DOHH2 (cell line): Measurements from ENCODE around the gene WFDC9.

Experiments
- H3F3A ChIP-seq: fragments of 200-600 bp; sonication (generic), shearing (Covaris generic); 2 replicates; pipeline ENCODE4 v1.6.0; 2016; ENCODE audit warnings: antibody characterized with exemption, mild to moderate bottlenecking; ENCODE audit not compliant: control insufficient read depth, insufficient read depth
- H3K27ac ChIP-seq: fragments of 200-600 bp; sonication (generic); 2 replicates; pipeline ENCODE4 v1.5.1; 2014; ENCODE audit warnings: low read depth, mild to moderate bottlenecking, low read length, moderate library complexity
- H3K27me3 ChIP-seq: fragments of 200-600 bp; sonication (generic); 2 replicates; pipeline ENCODE4 v1.6.1; 2014; ENCODE audit warnings: mild to moderate bottlenecking, low read length, mixed read lengths; ENCODE audit not compliant: control insufficient read depth
- H3K36me3 ChIP-seq: fragments of 200-600 bp; sonication (generic); 2 replicates; pipeline ENCODE4 v1.6.1; 2014; ENCODE audit warnings: mild to moderate bottlenecking, low read length, moderate library complexity, mixed read lengths; ENCODE audit not compliant: control insufficient read depth
- H3K4me1 ChIP-seq: fragments of 200-600 bp; sonication (generic); 2 replicates; pipeline ENCODE4 v1.6.1; 2014; ENCODE audit warnings: mild to moderate bottlenecking, low read length, mixed read lengths; ENCODE audit not compliant: control insufficient read depth
- H3K4me2 ChIP-seq: fragments of 200-600 bp; sonication (generic); 2 replicates; pipeline ENCODE4 v1.6.0; 2014; ENCODE audit warnings: mild to moderate bottlenecking, low read length, moderate library complexity
- H3K4me3 ChIP-seq: fragments of 200-600 bp; sonication (generic); 2 replicates; pipeline ENCODE4 v1.5.1; 2014; ENCODE audit warnings: mild to moderate bottlenecking, low read length, mixed read lengths
- H3K79me2 ChIP-seq: fragments of 200-600 bp; sonication (generic); 2 replicates; pipeline ENCODE4 v1.6.1; 2014; ENCODE audit warnings: mild to moderate bottlenecking, low read length, mixed read lengths; ENCODE audit not compliant: control insufficient read depth
- H3K9me2 ChIP-seq: fragments of 200-600 bp; sonication (generic); replicated peaks from 2 replicates; pipeline ENCODE4 v1.6.1; 2014; ENCODE audit warnings: mild to moderate bottlenecking, low read length, mixed read lengths; ENCODE audit not compliant: control insufficient read depth
- H3K9me3 ChIP-seq: fragments of 200-600 bp; sonication (generic); 2 replicates; pipeline ENCODE4 v1.6.1; 2014; ENCODE audit warnings: antibody characterized with exemption, low read length, mixed read lengths; ENCODE audit not compliant: control insufficient read depth, insufficient read depth
- H4K20me1 ChIP-seq: fragments of 200-600 bp; sonication (generic); 2 replicates; pipeline ENCODE4 v1.6.0; 2014; ENCODE audit warnings: low read depth, mild to moderate bottlenecking, antibody characterized with exemption, low read length, moderate library complexity; ENCODE audit not compliant: control insufficient read depth, insufficient read depth
- EZH2phosphoT487 ChIP-seq: fragments of 200-600 bp; sonication (generic); IDR thresholded peaks from 2 replicates; pipeline ENCODE4 v1.6.1; 2017; ENCODE audit warnings: borderline replicate concordance, mild to moderate bottlenecking, antibody characterized with exemption, low read length, moderate library complexity, mixed read lengths
- TF ChIP-seq, protein P1 (sequence below): fragments of 200-600 bp; sonication (generic); IDR thresholded peaks from one replicate; pipeline ENCODE4 v1.5.1; 2014; ENCODE audit warnings: antibody characterized with exemption, mild to moderate bottlenecking, low read depth, low read length; ENCODE audit not compliant: poor library complexity, severe bottlenecking

WFDC9 gene

DNA sequence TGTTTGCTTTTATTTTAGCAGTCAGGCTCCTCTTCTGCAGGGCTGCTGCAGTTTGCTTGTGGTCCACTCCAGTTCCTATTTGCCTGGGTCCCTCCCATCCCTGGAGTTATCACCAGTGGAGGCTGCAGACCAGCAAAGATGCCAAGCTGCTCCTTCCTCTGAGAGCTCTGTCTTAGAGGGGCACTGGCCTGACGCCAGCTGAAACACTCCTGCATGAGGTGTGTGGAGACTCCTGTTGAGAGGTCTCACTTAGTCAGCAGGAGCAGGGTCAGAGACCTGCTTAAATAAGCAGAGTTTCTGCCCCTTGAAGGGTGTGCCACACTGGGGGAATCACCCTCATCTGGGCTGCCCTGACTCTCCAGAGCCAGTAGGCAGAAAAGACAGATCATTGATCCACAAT lies 35.8 kb downstream of the WFDC9 start:
- H3F3A ChIP-seq = no peaks in the 10 kb centered on the region
- H3K4me3 ChIP-seq = no peak overlapping the region
- no peaks in the 10 kb centered on the region for H3K4me1 ChIP-seq
- no peaks in the 10 kb centered on the region for H3K9me2 ChIP-seq
- H3K27ac ChIP-seq = no peak overlapping the region
- no peaks in the 10 kb centered on the region for H3K27me3 ChIP-seq
- no peaks in the 10 kb centered on the region for H4K20me1 ChIP-seq
- no peaks in the 10 kb centered on the region for H3K9me3 ChIP-seq
- no peak overlapping the region for H3K4me2 ChIP-seq
- TF ChIP-seq, protein P1, sequence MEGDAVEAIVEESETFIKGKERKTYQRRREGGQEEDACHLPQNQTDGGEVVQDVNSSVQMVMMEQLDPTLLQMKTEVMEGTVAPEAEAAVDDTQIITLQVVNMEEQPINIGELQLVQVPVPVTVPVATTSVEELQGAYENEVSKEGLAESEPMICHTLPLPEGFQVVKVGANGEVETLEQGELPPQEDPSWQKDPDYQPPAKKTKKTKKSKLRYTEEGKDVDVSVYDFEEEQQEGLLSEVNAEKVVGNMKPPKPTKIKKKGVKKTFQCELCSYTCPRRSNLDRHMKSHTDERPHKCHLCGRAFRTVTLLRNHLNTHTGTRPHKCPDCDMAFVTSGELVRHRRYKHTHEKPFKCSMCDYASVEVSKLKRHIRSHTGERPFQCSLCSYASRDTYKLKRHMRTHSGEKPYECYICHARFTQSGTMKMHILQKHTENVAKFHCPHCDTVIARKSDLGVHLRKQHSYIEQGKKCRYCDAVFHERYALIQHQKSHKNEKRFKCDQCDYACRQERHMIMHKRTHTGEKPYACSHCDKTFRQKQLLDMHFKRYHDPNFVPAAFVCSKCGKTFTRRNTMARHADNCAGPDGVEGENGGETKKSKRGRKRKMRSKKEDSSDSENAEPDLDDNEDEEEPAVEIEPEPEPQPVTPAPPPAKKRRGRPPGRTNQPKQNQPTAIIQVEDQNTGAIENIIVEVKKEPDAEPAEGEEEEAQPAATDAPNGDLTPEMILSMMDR = no peak
- no peak for TF ChIP-seq EZH2phosphoT487
- no peaks in the 10 kb centered on the region for H3K79me2 ChIP-seq
- H3K36me3 ChIP-seq = no peaks in the 10 kb centered on the region

DNA sequence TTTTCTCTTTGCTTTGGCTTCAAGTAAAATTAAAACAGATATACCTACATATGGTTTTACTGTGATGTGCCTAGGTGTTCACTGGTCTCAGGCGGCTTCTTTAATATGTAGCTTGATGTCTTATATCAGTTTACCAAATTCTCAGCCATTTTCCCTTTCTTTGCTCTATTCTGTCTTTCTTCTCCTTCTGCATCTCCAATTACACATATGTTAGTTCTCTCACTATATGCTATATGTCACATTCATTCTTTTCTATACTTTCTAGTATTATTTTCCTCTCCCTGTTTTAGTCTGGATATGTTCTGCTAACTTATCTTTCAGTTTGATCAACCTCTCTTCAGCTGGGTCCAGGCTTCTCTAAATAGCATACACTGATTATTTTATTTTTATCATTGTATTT lies 37.6 kb downstream of the WFDC9 start:
- H3K79me2 ChIP-seq = no peaks in the 10 kb centered on the region
- H3K4me1 ChIP-seq = no peaks in the 10 kb centered on the region
- no peak overlapping the region for H3K4me3 ChIP-seq
- no peaks in the 10 kb centered on the region for H3K9me2 ChIP-seq
- TF ChIP-seq, protein P1 = no peak
- no peak for TF ChIP-seq EZH2phosphoT487
- no peak overlapping the region for H3K4me2 ChIP-seq
- H3K27me3 ChIP-seq = peaks cover 4% of the 10 kb centered on the region
- no peaks in the 10 kb centered on the region for H4K20me1 ChIP-seq
- H3K36me3 ChIP-seq = no peaks in the 10 kb centered on the region
- H3K27ac ChIP-seq = no peak overlapping the region
- no peaks in the 10 kb centered on the region for H3F3A ChIP-seq
- no peaks in the 10 kb centered on the region for H3K9me3 ChIP-seq

DNA sequence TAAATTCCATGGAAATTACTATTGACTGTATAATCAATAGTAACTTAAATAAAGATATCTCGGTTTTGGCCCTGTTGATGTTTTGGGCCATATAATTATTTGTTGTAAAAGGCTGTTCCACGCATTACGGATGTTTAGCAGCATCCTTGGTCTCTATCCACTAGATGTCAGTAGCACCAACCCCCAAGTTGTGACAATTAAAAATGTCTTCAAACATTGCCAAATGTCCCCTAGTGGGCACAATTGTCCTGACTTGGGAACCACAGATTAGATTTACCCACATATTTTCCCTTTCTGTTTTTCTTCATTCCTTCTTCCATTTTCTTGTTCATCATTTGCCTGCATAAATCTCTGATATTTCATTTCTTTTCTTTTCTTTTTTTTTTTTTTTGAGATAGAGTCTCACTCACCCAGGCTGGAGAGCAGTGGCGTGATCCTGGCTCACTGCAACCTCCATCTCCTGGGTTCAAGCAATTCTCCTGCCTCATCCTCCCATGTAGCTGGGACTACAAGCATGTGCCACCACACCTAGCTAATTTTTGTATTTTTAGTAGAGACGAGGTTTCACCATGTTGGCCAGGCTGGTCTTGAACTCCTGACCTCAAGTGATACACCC lies 38.4 kb downstream of the WFDC9 start:
- H3K4me1 ChIP-seq = no peaks in the 10 kb centered on the region
- no peak overlapping the region for H3K4me3 ChIP-seq
- no peak overlapping the region for H3K4me2 ChIP-seq
- no peaks in the 10 kb centered on the region for H3K79me2 ChIP-seq
- no peaks in the 10 kb centered on the region for H3F3A ChIP-seq
- no peaks in the 10 kb centered on the region for H3K36me3 ChIP-seq
- no peaks in the 10 kb centered on the region for H3K9me3 ChIP-seq
- no peak overlapping the region for H3K27ac ChIP-seq
- H3K9me2 ChIP-seq = no peaks in the 10 kb centered on the region
- TF ChIP-seq, protein P1 = peak; percentile 89
- TF ChIP-seq EZH2phosphoT487 = no peak
- H3K27me3 ChIP-seq = peaks cover 9% of the 10 kb centered on the region
- H4K20me1 ChIP-seq = no peaks in the 10 kb centered on the region
